Gastroesophageal sphincter (tissue), 4 donors: ENCODE results near the gene PLA2G5. TPM values are rescaled to one million over a fixed set of nuclear protein-coding genes. Genes with fewer than 3 reads are reported as not detected.
A peak's percentile ranks its signal among the peaks of the same experiment; 100 is the strongest.

Experiments used
- ATAC-seq: fragments of 150-250 bp; one replicate; pipeline ENCODE4 v1.9.1; 2016; ENCODE audit warnings: mild to moderate bottlenecking, moderate library complexity
- H3K27ac ChIP-seq, 4 donors: fragments of 200-600 bp; sonication (generic) in 3 of 4; 1 replicate in 3 of 4; 2 replicates in 1 of 4; pipeline ENCODE4 v1.5.1; 2016 to 2019
- H3K27me3 ChIP-seq: fragments of 200-600 bp; sonication (generic); one replicate; pipeline ENCODE4 v1.5.1; 2019
- H3K36me3 ChIP-seq, 2 donors: fragments of 200-600 bp; sonication (generic); one replicate each; pipeline ENCODE4 v1.5.1; 2019; ENCODE audit warnings: control low read depth in 1 of 2
- H3K4me1 ChIP-seq, 3 donors: fragments of 200-600 bp; sonication (generic); 1 replicate in 2 of 3; 2 replicates in 1 of 3; pipeline ENCODE4 v1.5.1; 2016 to 2019; ENCODE audit warnings: control low read depth in 2 of 3
- H3K4me3 ChIP-seq, 2 donors: fragments of 200-600 bp; sonication (generic); one replicate each; pipeline ENCODE4 v1.5.1; 2019; ENCODE audit warnings: mild to moderate bottlenecking in 1 of 2, moderate library complexity in 1 of 2
- H3K9me3 ChIP-seq, 3 donors: fragments of 200-600 bp; sonication (generic); one replicate each; pipeline ENCODE4 v1.5.1; 2017 to 2019; ENCODE audit warnings: control low read depth in 2 of 3
- CTCF ChIP-seq, 4 experiments: fragments of 200-600 bp in 2 of 4; fragments of 450-650 bp in 2 of 4; sonication (generic) in 1 of 4; IDR thresholded peaks; one replicate each; pipeline ENCODE4 v1.5.1; 2017 to 2019; ENCODE audit warnings: antibody characterized with exemption in 4 of 4, mild to moderate bottlenecking in 2 of 4, moderate library complexity in 2 of 4
- EP300 ChIP-seq: sonication (generic); formaldehyde crosslinking; IDR thresholded peaks from one replicate; pipeline ENCODE4 v1.6.1; 2017; ENCODE audit warnings: antibody characterized with exemption, mild to moderate bottlenecking
- POLR2A ChIP-seq, 2 donors: fragments of 450-650 bp; IDR thresholded peaks; one replicate each; pipeline ENCODE4 v1.6.1; 2017; ENCODE audit warnings: antibody characterized with exemption in 2 of 2, mild to moderate bottlenecking in 2 of 2, moderate library complexity in 1 of 2
- POLR2AphosphoS5 ChIP-seq: sonication (generic); formaldehyde crosslinking; IDR thresholded peaks from one replicate; pipeline ENCODE4 v1.6.1; 2017; ENCODE audit warnings: antibody characterized with exemption
- WGBS, 2 donors: methylation state at CpG; one replicate each; pipeline ENCODE4 v1.1.5; 2018; ENCODE audit warnings: low coverage in 1 of 2; 5-methylcytosine and 5-hydroxymethylcytosine counted together
- total RNA-seq, 4 donors: library from RNA; depleted of rRNA; stranded (reverse); fragments of >200 nt; gene quantifications; one replicate each; pipeline ENCODE4 v1.1.0, GENCODE V29; 2016

The PLA2G5 gene
- total RNA-seq, 4 donors from 2014 or later, result 8.8 to 47.1 (median 23.4) TPM

GRCh38 chr1:20063861-20064292 lies 6.1 kb upstream of the PLA2G5 start:
- no peaks in the 10 kb centered on the region for H3K36me3 ChIP-seq
- no peaks in the 10 kb centered on the region for H3K27me3 ChIP-seq
- WGBS, 2 donors, result 20 to 100% methylated on average over 1 of the region's 2 CpGs
- no peak for ATAC-seq
- H3K4me3 ChIP-seq, result no peak overlapping the region
- no peak overlapping the region for H3K27ac ChIP-seq
- H3K4me1 ChIP-seq, result peaks cover 0 to 3% (median 0%) of the 10 kb centered on the region in 3 donors
- TF ChIP-seq POLR2A (IDR thresholded peaks at IDR 0.05) (no peak), CTCF (IDR thresholded peaks at IDR 0.05) (no peak), POLR2AphosphoS5 (no peak), EP300 (no peak)
- no peaks in the 10 kb centered on the region for H3K9me3 ChIP-seq

GRCh38 chr1:20068722-20069121 lies 1.3 kb upstream of the PLA2G5 start:
- no peaks in the 10 kb centered on the region for H3K27me3 ChIP-seq
- H3K36me3 ChIP-seq, result no peaks in the 10 kb centered on the region
- no peak overlapping the region for H3K27ac ChIP-seq
- 85 to 92% methylated on average over 2 to 6 of the region's 7 CpGs for WGBS, 2 donors
- no peaks in the 10 kb centered on the region for H3K9me3 ChIP-seq
- peaks cover 3 to 50% (median 6%) of the 10 kb centered on the region in 3 donors for H3K4me1 ChIP-seq
- TF ChIP-seq EP300 (no peak), CTCF (IDR thresholded peaks at IDR 0.05) (no peak), POLR2A (IDR thresholded peaks at IDR 0.05) (no peak), POLR2AphosphoS5 (no peak)
- H3K4me3 ChIP-seq, result no peak overlapping the region
- no peak for ATAC-seq

GRCh38 chr1:20070357-20070756 lies 363 bp downstream of the PLA2G5 start:
- peak; percentile 23 for ATAC-seq
- no peaks in the 10 kb centered on the region for H3K9me3 ChIP-seq
- peak overlapping the region; percentile 77 to 94 (median 84) for H3K27ac ChIP-seq
- no peaks in the 10 kb centered on the region for H3K36me3 ChIP-seq
- H3K4me1 ChIP-seq, result peaks cover 3 to 66% (median 6%) of the 10 kb centered on the region in 3 donors
- WGBS, 2 donors, result 37 to 63% methylated on average over 2 to 4 of the region's 10 CpGs
- H3K4me3 ChIP-seq, result peak overlapping the region; percentile 54 to 72
- H3K27me3 ChIP-seq, result no peaks in the 10 kb centered on the region
- TF ChIP-seq CTCF (IDR thresholded peaks at IDR 0.05) (no peak), POLR2A (IDR thresholded peaks at IDR 0.05) (peak in 1 of 2 donors; percentile 5)

GRCh38 chr1:20071416-20071815 lies 1.4 kb downstream of the PLA2G5 start:
- no peak for ATAC-seq
- Histone ChIP-seq H3K27ac (peak overlapping the region; percentile 77 to 94 (median 84)), H3K9me3 (no peaks in the 10 kb centered on the region)

More at GRCh38 chr1:20071416-20071815, 1.4 kb downstream of the PLA2G5 start:
- peak overlapping the region; percentile 54 to 72 for H3K4me3 ChIP-seq
- TF ChIP-seq POLR2A (IDR thresholded peaks at IDR 0.05) (no peak), POLR2AphosphoS5 (no peak), CTCF (IDR thresholded peaks at IDR 0.05) (no peak), EP300 (no peak)
- H3K27me3 ChIP-seq, result no peaks in the 10 kb centered on the region
- H3K4me1 ChIP-seq, result peaks cover 3 to 73% (median 6%) of the 10 kb centered on the region in 3 donors
- no peaks in the 10 kb centered on the region for H3K36me3 ChIP-seq
- WGBS, 2 donors, result 96 to 100% methylated on average over 1 to 4 of the region's 6 CpGs
